ENCODE measurements around the gene SAMD10. TPM values are rescaled to one million over a fixed set of nuclear protein-coding genes. Genes with fewer than 3 reads are reported as not detected.

SAMD10 gene
- total and polyA plus RNA-seq, 3 donors from 2014 or later, result 3.9 to 10.7 (median 6.2) TPM

- intact Hi-C loops (cut with DNase I; ENCODE audit: low total_unique reads), result no loop called here
- no peak overlapping the region for H3K27ac ChIP-seq
- H3K36me3 ChIP-seq (ENCODE audit: low read depth, missing control alignments), result no peaks in the 10 kb centered on the region
- no peaks in the 10 kb centered on the region for H3K9me3 ChIP-seq
- H3K27me3 ChIP-seq, result no peaks in the 10 kb centered on the region
- H3K4me1 ChIP-seq, result peaks cover 18% of the 10 kb centered on the region
- no peak for DNase-seq
- no peak overlapping the region for H3K4me3 ChIP-seq
- TF ChIP-seq POLR2A (IDR thresholded peaks at IDR 0.05), result no peak
- no peak for TF ChIP-seq CTCF (IDR thresholded peaks at IDR 0.05)
- WGBS, 2 donors, result 93 to 95% methylated on average over 7 to 17 of the region's 17 CpGs
These were observed 19.8 kb downstream of the SAMD10 start for GRCh38 chr20:63959699-63960075.

- Histone ChIP-seq H3K9me3 (no peaks in the 10 kb centered on the region), H3K4me1 (peaks cover 23% of the 10 kb centered on the region), H3K27ac (no peak overlapping the region), H3K4me3 (no peak overlapping the region), H3K36me3 (ENCODE audit: low read depth, missing control alignments) (no peaks in the 10 kb centered on the region), H3K27me3 (no peaks in the 10 kb centered on the region)
- WGBS, 2 donors, result 86% methylated on average over 5 to 8 of the region's 10 CpGs
- TF ChIP-seq POLR2A (IDR thresholded peaks at IDR 0.05) (no peak), CTCF (IDR thresholded peaks at IDR 0.05) (no peak)
- no peak for DNase-seq
- intact Hi-C loops (cut with DNase I; ENCODE audit: low total_unique reads), result no loop called here
These were observed 20.3 kb downstream of the SAMD10 start for GRCh38 chr20:63958964-63959698.

- intact Hi-C loops (cut with DNase I; ENCODE audit: low total_unique reads), result no loop called here
- no peaks in the 10 kb centered on the region for H3K36me3 ChIP-seq (ENCODE audit: low read depth, missing control alignments)
- no peaks in the 10 kb centered on the region for H3K9me3 ChIP-seq
- no peak for DNase-seq
- no peak overlapping the region for H3K27ac ChIP-seq
- 75 to 78% methylated on average over 1 to 4 of the region's 4 CpGs for WGBS, 2 donors
- no peaks in the 10 kb centered on the region for H3K27me3 ChIP-seq
- TF ChIP-seq POLR2A (IDR thresholded peaks at IDR 0.05), result no peak
- TF ChIP-seq CTCF (IDR thresholded peaks at IDR 0.05), result no peak
- no peak overlapping the region for H3K4me3 ChIP-seq
- peaks cover 30% of the 10 kb centered on the region for H3K4me1 ChIP-seq
These were observed 21.0 kb downstream of the SAMD10 start for GRCh38 chr20:63958471-63958870.

GRCh38 chr20:63957690-63958441 is 21.6 kb downstream of the SAMD10 start:
- peaks cover 34% of the 10 kb centered on the region for H3K4me1 ChIP-seq
- no peaks in the 10 kb centered on the region for H3K27me3 ChIP-seq
- intact Hi-C loops (cut with DNase I; ENCODE audit: low total_unique reads), result no loop called here
- 51 to 52% methylated on average over 9 to 13 of the region's 13 CpGs for WGBS, 2 donors
- no peak for DNase-seq
- peak overlapping the region in 1 of 2 donors; percentile 21 for H3K27ac ChIP-seq
- no peak overlapping the region for H3K4me3 ChIP-seq
- H3K36me3 ChIP-seq (ENCODE audit: low read depth, missing control alignments), result no peaks in the 10 kb centered on the region
- TF ChIP-seq POLR2A (IDR thresholded peaks at IDR 0.05), result no peak
- TF ChIP-seq CTCF (IDR thresholded peaks at IDR 0.05), result no peak
- H3K9me3 ChIP-seq, result no peaks in the 10 kb centered on the region

All from testis (tissue), 3 donors.